ENCODE data around the gene P2RX7. TPM values are rescaled to one million over a fixed set of nuclear protein-coding genes. Genes with fewer than 3 reads are reported as not detected.

The P2RX7 gene
- total and polyA plus RNA-seq, 9 of the 15 experiments (the other 6 are each of a cell fraction or from before 2014, with no cell fraction given), result 0.04 to 0.65 (median 0.30) TPM

DNA sequence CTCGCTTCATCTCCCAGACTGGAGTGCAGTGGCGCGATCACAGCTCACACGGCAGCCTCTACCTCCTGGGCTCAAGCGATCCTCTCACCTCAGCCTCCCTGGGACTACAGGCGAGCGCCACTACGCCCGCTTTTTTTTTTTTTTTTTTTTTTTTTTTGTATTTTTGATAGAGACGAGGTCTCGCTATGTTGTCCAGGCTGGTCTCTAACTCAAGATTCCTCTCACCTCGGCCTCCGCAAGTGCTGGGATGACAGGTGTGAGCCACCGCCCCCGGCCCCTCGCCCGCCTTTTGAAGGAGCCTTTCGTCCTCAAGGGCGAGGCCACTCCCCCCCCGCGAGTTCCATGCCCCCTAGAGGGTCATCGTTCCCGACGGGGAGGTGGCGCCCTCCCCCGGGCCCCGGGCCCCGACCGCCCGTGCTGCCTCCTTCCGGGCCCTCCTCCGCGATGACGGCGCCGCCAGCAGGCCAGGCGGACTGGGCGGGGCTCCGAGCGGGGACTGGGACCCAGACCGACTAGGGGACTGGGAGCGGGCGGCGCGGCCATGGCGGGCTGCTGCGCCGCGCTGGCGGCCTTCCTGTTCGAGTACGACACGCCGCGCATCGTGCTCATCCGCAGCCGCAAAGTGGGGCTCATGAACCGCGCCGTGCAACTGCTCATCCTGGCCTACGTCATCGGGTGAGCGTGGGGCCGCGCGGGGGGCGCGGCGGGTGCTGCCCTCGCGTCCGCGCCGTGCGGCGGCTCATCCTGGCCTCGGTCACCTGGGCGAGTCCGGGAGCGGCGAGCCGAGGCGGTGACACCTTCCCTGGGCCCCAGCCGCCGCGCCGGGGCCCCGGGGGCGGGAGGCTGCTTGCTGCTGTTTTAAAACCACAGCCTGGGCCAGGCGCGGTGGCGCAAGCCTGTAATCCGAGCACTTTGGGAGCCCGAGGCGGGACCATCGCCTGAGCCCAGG, 77.2 kb downstream of the P2RX7 start, which contains the start of gene P2RX4 (continued):
- TF ChIP-seq, protein P1, sequence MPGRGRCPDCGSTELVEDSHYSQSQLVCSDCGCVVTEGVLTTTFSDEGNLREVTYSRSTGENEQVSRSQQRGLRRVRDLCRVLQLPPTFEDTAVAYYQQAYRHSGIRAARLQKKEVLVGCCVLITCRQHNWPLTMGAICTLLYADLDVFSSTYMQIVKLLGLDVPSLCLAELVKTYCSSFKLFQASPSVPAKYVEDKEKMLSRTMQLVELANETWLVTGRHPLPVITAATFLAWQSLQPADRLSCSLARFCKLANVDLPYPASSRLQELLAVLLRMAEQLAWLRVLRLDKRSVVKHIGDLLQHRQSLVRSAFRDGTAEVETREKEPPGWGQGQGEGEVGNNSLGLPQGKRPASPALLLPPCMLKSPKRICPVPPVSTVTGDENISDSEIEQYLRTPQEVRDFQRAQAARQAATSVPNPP (IDR thresholded peaks at IDR 0.05; ENCODE audit: borderline replicate concordance, insufficient read depth, insufficient read length), result no peak
- peak; percentile 88 for TF ChIP-seq E4F1 (CRISPR knock-in tag; IDR thresholded peaks at IDR 0.05; ENCODE audit: borderline replicate concordance)
- no peak; the same call in 1 of the 2 replicates for TF ChIP-seq XRCC5 (IDR thresholded peaks at IDR 0.05; ENCODE audit: low read depth, low read length)
- TF ChIP-seq SNAPC5 (CRISPR knock-in tag; IDR thresholded peaks at IDR 0.05), result no peak
- TF ChIP-seq, protein P2, sequence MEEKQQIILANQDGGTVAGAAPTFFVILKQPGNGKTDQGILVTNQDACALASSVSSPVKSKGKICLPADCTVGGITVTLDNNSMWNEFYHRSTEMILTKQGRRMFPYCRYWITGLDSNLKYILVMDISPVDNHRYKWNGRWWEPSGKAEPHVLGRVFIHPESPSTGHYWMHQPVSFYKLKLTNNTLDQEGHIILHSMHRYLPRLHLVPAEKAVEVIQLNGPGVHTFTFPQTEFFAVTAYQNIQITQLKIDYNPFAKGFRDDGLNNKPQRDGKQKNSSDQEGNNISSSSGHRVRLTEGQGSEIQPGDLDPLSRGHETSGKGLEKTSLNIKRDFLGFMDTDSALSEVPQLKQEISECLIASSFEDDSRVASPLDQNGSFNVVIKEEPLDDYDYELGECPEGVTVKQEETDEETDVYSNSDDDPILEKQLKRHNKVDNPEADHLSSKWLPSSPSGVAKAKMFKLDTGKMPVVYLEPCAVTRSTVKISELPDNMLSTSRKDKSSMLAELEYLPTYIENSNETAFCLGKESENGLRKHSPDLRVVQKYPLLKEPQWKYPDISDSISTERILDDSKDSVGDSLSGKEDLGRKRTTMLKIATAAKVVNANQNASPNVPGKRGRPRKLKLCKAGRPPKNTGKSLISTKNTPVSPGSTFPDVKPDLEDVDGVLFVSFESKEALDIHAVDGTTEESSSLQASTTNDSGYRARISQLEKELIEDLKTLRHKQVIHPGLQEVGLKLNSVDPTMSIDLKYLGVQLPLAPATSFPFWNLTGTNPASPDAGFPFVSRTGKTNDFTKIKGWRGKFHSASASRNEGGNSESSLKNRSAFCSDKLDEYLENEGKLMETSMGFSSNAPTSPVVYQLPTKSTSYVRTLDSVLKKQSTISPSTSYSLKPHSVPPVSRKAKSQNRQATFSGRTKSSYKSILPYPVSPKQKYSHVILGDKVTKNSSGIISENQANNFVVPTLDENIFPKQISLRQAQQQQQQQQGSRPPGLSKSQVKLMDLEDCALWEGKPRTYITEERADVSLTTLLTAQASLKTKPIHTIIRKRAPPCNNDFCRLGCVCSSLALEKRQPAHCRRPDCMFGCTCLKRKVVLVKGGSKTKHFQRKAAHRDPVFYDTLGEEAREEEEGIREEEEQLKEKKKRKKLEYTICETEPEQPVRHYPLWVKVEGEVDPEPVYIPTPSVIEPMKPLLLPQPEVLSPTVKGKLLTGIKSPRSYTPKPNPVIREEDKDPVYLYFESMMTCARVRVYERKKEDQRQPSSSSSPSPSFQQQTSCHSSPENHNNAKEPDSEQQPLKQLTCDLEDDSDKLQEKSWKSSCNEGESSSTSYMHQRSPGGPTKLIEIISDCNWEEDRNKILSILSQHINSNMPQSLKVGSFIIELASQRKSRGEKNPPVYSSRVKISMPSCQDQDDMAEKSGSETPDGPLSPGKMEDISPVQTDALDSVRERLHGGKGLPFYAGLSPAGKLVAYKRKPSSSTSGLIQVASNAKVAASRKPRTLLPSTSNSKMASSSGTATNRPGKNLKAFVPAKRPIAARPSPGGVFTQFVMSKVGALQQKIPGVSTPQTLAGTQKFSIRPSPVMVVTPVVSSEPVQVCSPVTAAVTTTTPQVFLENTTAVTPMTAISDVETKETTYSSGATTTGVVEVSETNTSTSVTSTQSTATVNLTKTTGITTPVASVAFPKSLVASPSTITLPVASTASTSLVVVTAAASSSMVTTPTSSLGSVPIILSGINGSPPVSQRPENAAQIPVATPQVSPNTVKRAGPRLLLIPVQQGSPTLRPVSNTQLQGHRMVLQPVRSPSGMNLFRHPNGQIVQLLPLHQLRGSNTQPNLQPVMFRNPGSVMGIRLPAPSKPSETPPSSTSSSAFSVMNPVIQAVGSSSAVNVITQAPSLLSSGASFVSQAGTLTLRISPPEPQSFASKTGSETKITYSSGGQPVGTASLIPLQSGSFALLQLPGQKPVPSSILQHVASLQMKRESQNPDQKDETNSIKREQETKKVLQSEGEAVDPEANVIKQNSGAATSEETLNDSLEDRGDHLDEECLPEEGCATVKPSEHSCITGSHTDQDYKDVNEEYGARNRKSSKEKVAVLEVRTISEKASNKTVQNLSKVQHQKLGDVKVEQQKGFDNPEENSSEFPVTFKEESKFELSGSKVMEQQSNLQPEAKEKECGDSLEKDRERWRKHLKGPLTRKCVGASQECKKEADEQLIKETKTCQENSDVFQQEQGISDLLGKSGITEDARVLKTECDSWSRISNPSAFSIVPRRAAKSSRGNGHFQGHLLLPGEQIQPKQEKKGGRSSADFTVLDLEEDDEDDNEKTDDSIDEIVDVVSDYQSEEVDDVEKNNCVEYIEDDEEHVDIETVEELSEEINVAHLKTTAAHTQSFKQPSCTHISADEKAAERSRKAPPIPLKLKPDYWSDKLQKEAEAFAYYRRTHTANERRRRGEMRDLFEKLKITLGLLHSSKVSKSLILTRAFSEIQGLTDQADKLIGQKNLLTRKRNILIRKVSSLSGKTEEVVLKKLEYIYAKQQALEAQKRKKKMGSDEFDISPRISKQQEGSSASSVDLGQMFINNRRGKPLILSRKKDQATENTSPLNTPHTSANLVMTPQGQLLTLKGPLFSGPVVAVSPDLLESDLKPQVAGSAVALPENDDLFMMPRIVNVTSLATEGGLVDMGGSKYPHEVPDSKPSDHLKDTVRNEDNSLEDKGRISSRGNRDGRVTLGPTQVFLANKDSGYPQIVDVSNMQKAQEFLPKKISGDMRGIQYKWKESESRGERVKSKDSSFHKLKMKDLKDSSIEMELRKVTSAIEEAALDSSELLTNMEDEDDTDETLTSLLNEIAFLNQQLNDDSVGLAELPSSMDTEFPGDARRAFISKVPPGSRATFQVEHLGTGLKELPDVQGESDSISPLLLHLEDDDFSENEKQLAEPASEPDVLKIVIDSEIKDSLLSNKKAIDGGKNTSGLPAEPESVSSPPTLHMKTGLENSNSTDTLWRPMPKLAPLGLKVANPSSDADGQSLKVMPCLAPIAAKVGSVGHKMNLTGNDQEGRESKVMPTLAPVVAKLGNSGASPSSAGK (IDR thresholded peaks at IDR 0.05), result peak; percentile 19
- TF ChIP-seq ZNF511 (CRISPR knock-in tag; IDR thresholded peaks at IDR 0.05), result peak; percentile 88
